HG03135 (cell line): ENCODE data around the gene EEF1AKMT3.
"Not testable (repeated sequence)": the region's sequence is repeated elsewhere in the genome, so short reads cannot be mapped to it uniquely, and the experiment has no call there.

ENCODE experiments used
- ATAC-seq: cut with Tn5 transposase; IDR thresholded peaks from one replicate; pipeline ENCODE4 v1.9.1; 2021; ENCODE audit warnings: mild to moderate bottlenecking, moderate library complexity; ENCODE audit not compliant: unreplicated experiment

The EEF1AKMT3 gene

DNA sequence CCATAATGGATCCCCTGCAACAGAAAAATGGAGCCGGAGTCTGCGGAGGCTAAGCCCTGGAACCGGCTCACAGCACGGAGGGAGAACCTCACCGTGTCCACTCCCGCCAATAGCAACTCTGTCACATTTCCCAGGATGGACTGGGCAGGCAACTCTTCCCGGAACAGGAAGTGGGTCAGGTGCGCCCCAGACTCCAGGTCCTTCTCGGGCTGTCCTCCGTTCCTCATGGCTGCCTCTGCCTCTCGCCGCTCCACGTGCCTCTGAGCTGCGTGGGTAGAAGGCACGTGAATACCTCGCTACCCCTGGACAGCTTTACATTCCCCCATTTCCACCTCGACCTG lies 7.8 kb upstream of the EEF1AKMT3 start:
- ATAC-seq: no peak

DNA sequence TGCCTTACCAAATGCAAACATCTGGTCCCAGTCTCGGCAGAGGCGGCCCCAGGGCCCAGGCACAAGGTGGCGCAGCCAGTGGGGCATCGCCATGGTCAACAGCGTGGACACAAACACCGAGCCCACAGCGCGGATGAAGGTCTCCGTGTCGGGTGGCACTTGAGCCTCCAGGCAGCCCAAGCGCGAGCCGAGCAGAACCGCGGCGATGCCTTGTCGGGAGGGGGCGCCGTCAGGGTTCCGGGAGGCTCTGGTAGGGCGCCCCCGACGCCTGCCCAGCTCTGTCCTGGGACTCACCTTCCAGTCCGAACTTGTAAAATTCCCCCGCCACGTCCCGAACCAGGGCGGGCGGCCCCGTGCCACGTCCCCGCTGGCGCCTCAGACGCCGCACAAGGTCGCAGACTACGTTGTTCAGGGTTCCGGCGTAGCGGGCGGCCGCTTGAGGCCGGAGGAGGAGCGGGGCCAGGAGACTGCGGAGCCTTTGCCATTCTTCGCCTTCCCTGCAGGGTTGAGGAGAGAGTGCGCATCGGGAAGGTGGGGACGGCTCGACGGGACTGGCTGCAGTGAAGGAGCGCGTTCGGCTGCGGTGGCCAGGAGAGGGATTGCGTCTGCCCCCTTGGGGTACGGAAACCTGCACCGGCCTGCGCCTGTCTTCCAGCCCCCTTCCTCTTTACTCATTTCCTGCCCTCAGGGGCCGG lies 7.3 kb upstream of the EEF1AKMT3 start:
- ATAC-seq: no peak

DNA sequence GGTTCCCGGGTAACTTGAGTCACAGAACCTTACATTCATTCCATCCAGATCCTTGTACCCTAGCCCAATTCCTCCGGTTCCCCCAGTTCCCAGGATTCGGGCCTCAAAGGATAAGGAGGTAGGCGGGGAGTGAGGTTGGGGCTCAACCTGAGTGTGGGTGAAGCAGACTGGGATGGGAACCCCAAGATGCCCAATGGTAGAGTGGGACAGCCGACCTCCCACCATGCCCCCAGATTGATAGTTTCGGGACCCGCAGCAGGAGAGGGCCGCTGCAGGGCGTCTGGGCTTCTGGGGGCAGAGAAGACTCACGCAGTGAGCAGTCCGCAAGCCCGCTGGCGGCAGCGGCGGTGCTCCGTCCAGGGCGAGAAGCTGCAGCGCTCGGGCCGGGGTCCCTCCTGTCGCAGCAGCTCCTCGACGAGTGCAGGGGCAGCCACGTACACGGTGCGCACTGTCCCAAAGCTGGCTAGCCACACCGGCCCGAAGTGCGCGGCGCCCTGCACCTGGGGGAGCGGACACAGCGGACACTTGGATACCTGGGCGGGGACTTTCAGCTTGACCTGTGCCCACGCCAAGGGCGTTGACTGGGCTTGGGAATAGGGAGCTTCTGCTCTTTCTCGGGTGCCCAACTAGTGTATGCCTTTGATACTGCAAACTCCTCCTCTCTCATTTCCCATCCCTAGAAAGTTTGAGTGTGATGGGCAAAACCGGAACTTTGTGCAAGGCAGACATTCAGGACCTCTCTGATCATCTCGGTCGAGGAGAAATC lies 6.5 kb upstream of the EEF1AKMT3 start:
- no peak for ATAC-seq

DNA sequence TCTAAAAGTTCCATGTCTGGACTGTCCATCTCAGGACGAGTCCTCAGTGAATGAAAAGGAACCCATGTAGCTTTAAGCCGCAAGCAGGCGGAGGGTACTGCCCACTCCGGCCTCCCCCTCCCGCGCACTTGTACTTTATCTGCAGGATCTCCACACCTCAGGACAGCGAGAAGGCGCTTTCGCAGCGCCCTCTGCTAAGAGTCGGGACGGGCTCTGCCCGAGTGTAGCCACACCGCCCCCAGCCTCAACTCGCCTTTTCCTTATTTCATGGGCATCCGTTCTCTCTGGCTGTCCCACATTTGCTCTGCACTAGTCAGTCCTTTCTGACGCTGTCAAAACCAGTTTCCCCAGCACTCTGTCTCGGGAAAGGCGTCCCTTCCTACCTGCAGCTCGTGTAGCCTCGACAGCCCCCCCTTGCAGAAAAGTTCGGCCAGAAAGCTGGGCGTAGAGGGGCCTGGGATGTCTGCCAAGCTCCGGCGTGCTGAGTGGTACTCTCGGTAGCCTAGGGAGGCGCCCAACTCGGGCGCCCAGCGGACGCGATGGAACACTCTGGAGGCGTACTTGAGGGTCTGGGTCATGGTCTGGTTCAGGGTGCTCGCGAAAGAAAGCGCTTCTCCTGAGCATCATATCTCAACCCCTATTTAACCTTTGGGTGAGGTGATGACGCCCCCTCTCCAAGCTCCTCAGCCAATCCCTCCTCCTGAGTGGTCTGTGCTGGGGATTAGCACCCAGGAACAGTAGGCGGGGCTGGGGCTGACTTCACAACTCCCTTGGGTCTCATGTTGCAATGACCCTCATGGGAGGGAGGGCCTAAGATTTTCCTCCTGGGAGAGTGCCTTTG lies 5.7 kb upstream of the EEF1AKMT3 start, which contains the start of gene CYP27B1:
CYP27B1 (minus strand) TSS at position 615 of the 841 bp plus-strand sequence; CDS start at position 578, 37 bp downstream.
- ATAC-seq: no peak

DNA sequence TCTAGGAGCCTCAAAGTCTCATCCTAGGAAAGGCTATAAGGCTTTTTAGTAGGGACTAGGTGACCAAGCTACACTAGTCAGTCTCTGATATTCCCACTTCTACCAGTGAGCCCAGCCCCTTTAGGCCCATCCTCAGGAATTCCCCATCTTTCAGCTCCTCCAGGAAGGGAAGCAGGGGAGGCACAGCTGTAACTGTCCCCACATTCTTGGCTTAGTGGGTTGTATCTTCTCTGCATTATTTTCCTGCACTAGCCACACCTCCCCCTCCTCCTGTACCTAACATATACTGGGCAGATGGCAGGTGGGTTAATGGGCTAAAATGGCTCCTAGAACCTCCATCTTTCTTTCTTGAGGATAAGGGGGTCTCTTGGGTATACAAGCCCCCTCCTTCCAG lies 5.1 kb upstream of the EEF1AKMT3 start:
- no peak for ATAC-seq

DNA sequence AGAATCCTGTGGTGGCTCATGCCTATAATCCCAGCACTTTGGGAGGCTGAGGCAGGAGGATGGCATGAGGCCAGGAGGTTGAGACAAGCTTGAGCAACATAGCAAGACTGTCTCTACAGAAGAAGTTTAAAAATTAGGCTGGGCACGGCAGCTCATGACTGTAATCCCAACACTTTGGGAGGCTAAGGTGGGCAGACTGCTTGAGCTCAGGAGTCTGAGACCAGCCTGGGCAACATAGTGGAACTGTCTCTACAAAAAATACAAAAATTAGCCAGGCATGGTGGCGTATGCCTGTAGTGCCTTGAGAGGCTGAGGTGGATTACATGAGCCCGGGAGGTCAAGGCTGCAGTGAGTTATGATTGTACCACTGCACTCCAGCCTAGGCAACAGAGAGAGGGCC lies 4.5 kb upstream of the EEF1AKMT3 start:
- no peak for ATAC-seq

DNA sequence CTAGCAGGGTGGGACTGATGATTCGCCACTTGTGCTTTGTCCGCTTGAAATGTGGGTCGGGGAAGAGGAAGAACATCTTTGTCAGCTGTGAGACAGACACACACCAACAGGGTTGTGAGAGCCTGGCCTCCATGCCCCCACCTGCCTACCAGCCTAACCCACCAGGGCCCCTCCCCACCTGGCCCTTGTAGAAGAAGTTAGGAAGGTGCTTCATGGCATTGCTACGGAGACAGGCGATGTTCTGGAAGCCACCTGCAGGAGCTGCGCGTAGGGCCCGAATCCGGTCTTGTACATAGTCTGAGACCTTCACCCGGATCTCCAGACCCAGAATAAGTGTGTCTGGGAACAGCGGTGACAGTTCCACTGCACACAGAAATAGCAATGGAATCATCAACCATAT lies 2.8 kb upstream of the EEF1AKMT3 start:
- no peak for ATAC-seq

DNA sequence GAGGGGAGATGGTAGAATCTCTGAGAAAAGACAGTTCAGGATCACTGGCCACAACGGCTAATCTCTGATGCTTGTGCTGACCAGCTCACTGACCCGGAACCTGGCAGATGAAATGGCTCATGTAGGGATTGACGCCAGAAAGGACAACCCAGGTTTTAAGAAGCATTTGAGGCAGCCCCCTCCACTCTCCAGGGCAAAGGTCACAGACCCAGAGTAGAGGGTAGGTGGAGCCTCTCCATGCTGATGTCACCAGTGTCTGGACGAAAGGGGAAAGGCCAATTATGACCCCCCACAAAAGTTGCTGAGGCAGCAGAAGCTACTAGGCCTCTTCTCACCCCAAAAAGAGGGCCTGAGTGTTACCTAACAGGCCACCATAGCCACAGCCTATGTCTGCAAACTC lies 1.7 kb upstream of the EEF1AKMT3 start:
- no peak for ATAC-seq

DNA sequence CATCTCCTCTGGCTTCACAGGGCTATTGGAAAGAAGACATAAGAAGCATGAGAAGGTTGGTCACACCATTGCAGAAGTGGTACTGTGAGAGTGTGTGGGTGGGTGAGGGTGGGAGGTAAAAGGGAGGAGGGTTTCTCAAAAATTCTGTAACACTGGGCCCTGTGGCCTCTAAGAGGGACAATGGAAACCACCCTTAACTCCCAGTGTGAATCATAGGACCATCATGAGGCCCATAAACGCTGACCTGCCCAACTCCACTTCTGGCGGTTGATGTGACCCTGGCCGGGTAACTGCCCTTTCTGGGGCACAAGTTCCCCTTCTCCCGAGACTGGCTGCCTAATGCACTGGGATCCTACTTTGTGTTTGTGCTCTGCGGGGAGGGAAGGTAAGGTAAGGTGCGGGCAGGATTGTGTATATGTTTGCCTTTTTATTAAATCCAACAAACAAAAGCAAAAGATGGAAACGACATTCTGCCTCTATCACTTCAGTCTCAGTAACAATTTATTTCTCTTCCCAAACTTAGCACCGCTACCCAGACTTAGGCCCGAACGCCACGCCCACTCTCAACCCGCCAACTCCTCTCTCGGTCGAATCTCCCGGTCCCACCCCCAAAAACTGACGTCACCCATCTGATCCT lies 1.1 kb upstream of the EEF1AKMT3 start:
- peak; percentile 80 for ATAC-seq

DNA sequence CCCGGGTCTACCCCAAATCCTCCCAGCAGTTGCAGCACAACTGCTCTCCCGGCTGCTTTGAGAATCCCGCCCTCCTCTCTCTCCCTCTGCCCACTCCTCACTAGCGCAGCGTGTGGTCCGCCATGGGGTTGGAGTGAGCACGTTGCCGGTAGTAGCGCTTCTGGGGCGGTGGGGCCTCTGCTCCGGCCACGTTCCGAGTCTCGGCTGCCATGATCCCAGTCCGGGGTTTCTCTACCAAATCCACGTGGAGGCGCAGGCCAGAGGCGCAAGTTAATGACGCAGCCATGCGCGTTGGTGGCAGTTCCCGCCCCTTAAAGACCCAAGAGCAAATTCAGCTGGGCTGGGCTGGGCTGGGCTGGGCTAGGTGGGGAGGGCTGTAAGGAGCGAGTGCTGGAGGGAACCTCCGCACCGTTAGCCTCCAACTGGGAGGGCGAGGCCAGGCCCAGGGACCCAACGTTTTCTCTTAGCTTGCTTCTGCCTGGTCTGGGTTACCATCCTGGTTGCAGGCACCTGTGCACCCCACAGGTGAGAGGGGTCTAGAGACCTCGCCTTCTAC lies 463 bp upstream of the EEF1AKMT3 start, which contains the start of gene METTL1:
METTL1 (minus strand) TSS at position 233 of the 556 bp plus-strand sequence; CDS start at position 211, 22 bp downstream.
- ATAC-seq: peak; percentile 77

DNA sequence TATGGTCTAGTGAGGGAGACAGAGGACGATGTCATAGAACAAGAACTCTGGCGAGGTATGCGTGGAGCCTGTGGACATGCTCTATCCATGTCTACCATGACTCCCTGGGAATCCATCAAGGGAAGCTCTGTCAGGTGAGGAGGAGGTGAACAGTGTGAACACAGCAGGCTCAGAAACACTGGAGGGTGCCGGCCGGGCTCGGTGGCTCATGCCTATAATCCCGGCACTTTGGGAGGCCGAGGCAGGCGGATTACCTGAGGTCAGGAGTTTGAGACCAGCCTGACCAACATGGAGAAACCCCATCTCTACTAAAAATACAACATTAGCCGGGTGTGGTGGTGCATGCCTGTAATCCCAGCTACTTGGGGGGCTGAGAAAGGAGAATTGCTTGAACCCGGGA lies 2.2 kb downstream of the EEF1AKMT3 start:
- not testable (repeated sequence) for ATAC-seq

DNA sequence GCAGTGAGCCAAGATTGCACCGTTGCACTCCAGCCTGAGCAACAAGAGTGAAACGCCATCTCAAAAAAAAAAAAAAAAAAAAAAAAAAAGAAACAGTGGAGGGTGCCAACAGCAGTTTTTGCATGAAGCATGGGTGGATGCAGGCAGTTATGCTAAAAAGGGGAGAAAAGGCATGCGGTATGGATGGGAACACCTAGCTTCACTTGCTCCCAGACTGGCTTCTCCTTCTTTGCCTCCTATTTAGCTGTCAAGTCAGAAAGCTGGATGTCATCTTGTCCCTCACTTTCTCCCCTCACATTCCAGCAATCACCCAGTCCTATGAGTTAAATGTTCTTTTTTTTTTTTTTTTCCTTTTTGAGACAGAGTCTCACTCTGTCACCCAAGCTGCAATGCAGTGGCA lies 2.6 kb downstream of the EEF1AKMT3 start:
- no peak for ATAC-seq

DNA sequence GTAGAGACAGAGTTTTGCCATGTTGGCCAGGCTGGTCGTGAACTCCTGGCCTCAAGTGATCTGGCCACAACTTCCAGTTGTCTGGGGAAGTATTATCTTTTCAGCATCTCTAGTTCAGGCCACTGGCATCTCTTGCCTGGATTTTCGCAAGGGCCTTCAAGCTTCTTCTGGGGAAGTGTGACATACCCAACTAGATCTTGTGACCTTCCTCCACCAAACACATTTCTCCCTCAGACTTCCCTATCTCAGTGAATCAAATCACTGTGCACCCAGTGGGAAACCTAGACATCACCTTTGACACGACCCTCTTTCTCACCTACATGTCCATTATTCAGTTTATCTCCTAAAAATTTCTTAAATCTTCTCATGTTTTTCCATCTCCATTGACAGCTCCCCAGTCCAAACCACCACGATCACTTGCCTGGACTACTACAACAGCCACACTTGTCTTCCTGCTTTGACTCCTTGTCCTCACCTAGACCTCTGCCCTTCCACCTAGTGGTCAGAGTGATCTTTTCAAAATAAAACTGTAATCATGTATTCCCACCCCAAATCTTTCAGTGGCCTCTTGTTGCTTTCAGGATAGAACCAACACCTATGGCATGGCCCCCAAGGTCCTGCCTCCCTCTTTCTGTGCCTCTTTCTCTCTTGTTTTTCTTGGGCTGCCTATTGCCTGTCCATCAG lies 3.3 kb downstream of the EEF1AKMT3 start:
- ATAC-seq: no peak

DNA sequence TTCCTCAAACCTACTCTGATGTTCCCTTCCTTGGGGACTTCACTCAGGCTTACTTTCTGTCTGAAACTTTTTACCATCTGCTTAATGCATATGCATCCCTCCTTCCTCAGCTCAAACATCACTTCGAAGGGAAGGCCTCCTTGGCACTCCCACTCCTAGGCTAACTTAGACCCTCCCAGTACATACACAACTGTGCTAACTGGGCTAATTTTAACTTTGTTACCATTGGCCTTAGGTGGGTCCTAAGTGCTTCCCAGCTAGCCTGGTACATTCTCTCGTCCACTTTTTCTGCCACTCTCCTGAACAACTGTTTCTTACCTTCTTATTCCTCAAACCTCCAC lies 3.8 kb downstream of the EEF1AKMT3 start:
- no peak for ATAC-seq

DNA sequence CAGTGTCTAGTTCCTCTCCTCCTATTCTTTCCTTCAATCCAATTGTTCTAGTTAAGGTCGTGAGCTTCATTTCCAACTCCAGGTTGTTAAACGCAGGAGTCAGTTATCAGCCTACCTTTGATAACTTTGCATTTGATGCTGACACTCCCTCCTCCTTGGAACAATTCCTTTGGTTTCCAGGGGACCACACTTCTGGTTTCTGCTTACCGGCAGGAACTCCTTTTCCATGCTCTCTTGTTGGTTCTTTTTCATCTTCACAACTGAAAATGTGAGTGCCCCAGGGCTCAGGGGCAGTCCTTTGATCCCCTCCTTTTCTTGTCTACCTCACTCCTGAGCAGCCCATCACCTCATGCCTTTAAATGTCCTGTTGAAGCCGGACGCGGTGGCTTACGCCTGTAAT lies 5.0 kb downstream of the EEF1AKMT3 start:
- ATAC-seq: no peak

DNA sequence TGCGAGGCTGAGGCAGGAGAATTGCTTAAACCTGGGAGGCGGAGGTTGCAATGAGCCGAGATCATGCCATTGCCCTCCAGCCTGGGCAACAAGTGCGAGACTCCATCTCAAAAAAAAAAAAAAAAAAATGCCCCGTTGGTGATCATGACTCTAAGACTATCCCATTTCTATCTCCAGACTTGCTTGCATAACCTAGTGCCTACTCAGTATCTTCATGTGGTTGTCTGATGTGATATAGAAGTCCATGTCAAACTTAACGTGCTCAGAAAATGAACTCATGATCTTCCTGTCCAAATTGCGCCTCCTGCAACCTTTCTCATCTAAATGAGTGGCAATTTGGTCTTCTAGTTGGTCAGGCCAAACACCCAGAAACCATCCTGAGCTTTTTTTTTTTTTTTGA lies 5.5 kb downstream of the EEF1AKMT3 start:
- ATAC-seq: no peak

DNA sequence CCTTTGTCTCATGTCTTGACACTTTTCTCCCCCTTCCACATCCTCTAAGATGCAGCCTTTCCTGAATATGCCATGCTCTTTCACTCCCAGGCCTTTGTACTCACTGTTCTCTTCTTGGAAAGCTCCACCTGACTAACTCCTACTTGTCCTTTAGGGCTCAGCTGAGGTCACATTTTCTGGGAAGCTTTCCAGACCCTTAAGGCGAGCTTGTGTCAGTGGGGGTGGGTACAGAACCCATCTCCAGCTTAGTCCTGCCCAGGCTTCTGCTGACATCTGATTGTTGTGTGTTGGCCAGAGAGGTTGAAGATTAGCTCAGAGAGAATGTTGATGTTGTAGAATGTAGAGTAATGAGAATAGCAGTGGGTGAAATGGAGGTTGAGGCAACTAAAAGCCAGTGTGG lies 7.3 kb downstream of the EEF1AKMT3 start:
- no peak for ATAC-seq

DNA sequence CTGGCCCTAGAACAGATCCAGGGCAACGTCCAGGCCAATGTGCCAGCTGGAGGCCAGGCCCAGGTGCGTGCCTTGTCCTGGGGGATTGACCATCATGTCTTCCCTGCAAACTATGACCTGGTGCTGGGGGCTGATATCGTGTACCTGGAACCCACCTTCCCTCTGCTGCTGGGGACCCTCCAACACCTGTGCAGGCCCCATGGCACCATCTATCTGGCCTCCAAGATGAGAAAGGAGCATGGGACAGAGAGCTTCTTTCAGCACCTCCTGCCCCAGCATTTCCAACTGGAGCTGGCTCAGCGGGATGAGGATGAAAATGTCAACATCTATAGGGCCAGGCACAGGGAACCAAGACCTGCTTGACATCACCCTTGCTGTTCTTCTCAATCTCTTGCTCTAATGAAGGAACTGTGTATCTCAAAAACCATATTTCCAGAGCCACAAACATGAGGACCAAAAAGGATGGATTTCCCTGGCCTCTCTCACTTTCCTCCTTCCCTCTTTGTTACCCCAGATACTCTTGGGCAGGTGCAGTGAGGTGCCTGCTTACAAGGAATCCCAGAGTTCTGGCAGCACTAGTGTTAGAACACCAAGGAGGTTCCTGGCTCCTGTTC lies 8.0 kb downstream of the EEF1AKMT3 start:
- no peak for ATAC-seq

DNA sequence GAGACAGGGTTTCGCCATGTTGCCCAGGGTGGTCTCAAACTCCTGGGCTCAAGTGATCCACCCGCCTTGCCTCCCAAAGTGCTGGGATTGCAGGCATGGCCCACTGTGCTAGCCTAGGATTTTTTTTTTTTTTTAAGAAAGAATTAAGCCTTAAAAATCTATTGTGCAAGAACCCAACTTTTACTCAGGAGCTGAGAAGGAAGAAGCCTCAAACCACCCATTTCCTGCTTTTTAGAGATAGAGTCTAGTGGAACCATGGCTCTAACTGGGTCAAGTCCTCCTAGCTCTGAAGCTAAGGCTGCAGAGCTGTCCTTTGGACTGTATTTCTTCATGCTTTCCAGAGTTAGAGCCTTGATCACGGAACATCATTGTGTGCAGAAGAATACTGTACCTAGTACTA lies 8.8 kb downstream of the EEF1AKMT3 start:
- ATAC-seq: no peak

DNA sequence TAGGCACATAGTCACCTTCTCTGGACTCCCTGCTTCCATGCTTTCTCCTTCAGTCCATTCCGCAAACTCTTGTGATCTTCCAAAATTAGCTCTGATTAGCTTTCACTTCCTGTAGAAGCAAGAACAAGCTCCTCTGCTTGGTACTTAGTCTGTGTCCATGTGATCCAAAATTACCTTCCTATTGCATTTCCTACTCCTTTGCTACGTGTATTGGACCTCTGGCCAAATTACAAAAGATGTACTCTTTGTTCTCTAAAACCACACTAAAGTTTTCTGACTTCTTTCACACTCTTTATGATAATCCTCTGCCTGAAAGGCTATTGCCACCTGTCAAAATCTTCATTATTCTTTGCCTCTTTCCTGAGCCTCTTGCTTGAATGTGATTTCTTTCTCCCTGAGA lies 9.4 kb downstream of the EEF1AKMT3 start:
- no peak for ATAC-seq
